GM12891 (cell line): Measurements from ENCODE around the gene TAF10.

Source experiments
- PAX5 ChIP-seq: IDR thresholded peaks from 2 replicates; pipeline ENCODE4 v1.6.1; 2011; ENCODE audit warnings: low read length, moderate library complexity, mild to moderate bottlenecking; ENCODE audit not compliant: insufficient read depth, severe bottlenecking
- SPI1 ChIP-seq: IDR thresholded peaks from 2 replicates; pipeline ENCODE4 v1.6.1; 2011; ENCODE audit warnings: low read depth, low read length, control low read depth

- TF ChIP-seq PAX5 (no peak), SPI1 (no peak)
Measured at GRCh38 chr11:6625156-6625831, 13.3 kb upstream of the TAF10 start.
